HepG2 (cell line): ENCODE measurements around the gene TRAF3. TPM values are rescaled to one million over a fixed set of nuclear protein-coding genes. Genes with fewer than 3 reads are reported as not detected.

Experiments used
- ATAC-seq: fragments of 200-7000 bp; cut with Tn5 transposase; 3 replicates; pipeline ENCODE4 v1.9.1; 2020; ENCODE audit warnings: mild to moderate bottlenecking, moderate library complexity
- BruUV-seq: library from RNA; stranded (reverse); fragments of 400-500 nt; replicated peaks from 2 replicates; lab custom pipeline; 2021; lab: Mats Ljungman, UMichigan
- CTCF ChIA-PET: fragments of 300-600 bp; formaldehyde crosslinking; extraction: SDS; loops from one replicate; lab custom pipeline; 2021; ENCODE audit warnings: low total read pairs, inconsistent platforms, low intra/inter-chr PET ratio; lab: Yijun Ruan, JAX
- POLR2A ChIA-PET: fragments of 350-600 bp; sonication (Branson Sonifier 250); formaldehyde crosslinking; loops from one replicate; lab custom pipeline; 2020; ENCODE audit warnings: antibody characterized with exemption, inconsistent platforms; lab: Yijun Ruan, JAX
- DNase-seq: peaks from one replicate; pipeline ENCODE4 v3.0.0-alpha.2; 2015; ENCODE audit warnings: low spot score
- FAIRE-seq: peaks from 3 replicates; lab custom pipeline; 2011; peaks lifted over from hg19 to GRCh38; lab: Jason Lieb, UNC
- H2AFZ ChIP-seq: one replicate; pipeline ENCODE4 v1.6.1; 2011; ENCODE audit warnings: low read length, inconsistent platforms
- H3K27ac ChIP-seq: fragments of 300-600 bp; 3 replicates; pipeline ENCODE4 v1.8.0; 2011; ENCODE audit warnings: mixed run types, mild to moderate bottlenecking, mixed read lengths, low read length, inconsistent platforms; ENCODE audit not compliant: insufficient read depth; ENCODE audit errors: extremely low read length
- H3K27me3 ChIP-seq, 2 experiments: fragments of 200-600 bp in 1 of 2; 2 replicates in 1 of 2; 3 replicates in 1 of 2; pipeline versions ENCODE4 v1.6.0 to v1.8.0; 2011; ENCODE audit warnings: low read length in 2 of 2, mild to moderate bottlenecking in 2 of 2, moderate library complexity in 2 of 2, inconsistent platforms in 1 of 2; ENCODE audit not compliant: insufficient read depth in 2 of 2, control insufficient read depth in 1 of 2
- H3K36me3 ChIP-seq, 2 experiments: fragments of 200-600 bp in 1 of 2; replicated peaks in 1 of 2; 2 replicates in 1 of 2; 3 replicates in 1 of 2; pipeline versions ENCODE4 v1.5.1 to v1.8.0; 2011; ENCODE audit warnings: low read length in 2 of 2, inconsistent platforms in 1 of 2; ENCODE audit not compliant: insufficient read depth in 2 of 2, control insufficient read depth in 1 of 2
- H3K4me1 ChIP-seq: 2 replicates; pipeline ENCODE4 v1.5.1; 2012; ENCODE audit warnings: low read length, inconsistent platforms; ENCODE audit not compliant: insufficient read depth
- H3K4me2 ChIP-seq: 2 replicates; pipeline ENCODE4 v1.6.0; 2011; ENCODE audit warnings: low read depth, low read length, inconsistent platforms
- H3K4me3 ChIP-seq, 3 experiments: fragments of 200-600 bp in 1 of 3; sonication (generic), shearing (Covaris generic) in 1 of 3; replicated peaks in 1 of 3; 2 replicates each; pipeline ENCODE4 v1.5.1; 2011 to 2016; ENCODE audit warnings: low read length in 3 of 3, inconsistent platforms in 2 of 3, low read depth in 2 of 3, mild to moderate bottlenecking in 2 of 3, control low read depth in 1 of 3, mixed read lengths in 1 of 3; ENCODE audit not compliant: insufficient read depth in 1 of 3
- H3K79me2 ChIP-seq: one replicate; pipeline ENCODE4 v1.6.1; 2011; ENCODE audit warnings: low read length, inconsistent platforms; ENCODE audit not compliant: insufficient read depth
- H3K9ac ChIP-seq: 2 replicates; pipeline ENCODE4 v1.6.0; 2011; ENCODE audit warnings: mild to moderate bottlenecking, low read depth, low read length, inconsistent platforms; ENCODE audit not compliant: insufficient read depth
- H3K9me3 ChIP-seq: 2 replicates; pipeline ENCODE4 v1.5.1; 2012; ENCODE audit warnings: mild to moderate bottlenecking, low read length
- H4K20me1 ChIP-seq: 2 replicates; pipeline ENCODE4 v1.6.0; 2011; ENCODE audit warnings: inconsistent platforms, mild to moderate bottlenecking, low read length, moderate library complexity; ENCODE audit not compliant: insufficient read depth
- AGO2 ChIP-seq: fragments of 200-400 bp; formaldehyde crosslinking; optimal IDR thresholded peaks from 2 replicates; pipeline ENCODE3; 2017; ENCODE audit warnings: mild to moderate bottlenecking, low read depth, low read length, moderate library complexity
- HMGXB4 ChIP-seq, 2 experiments: sonication (generic) in 1 of 2; formaldehyde crosslinking in 1 of 2; IDR thresholded peaks; 2 replicates each; pipeline versions ENCODE4 v1.4.0 to v1.6.1; 2018 to 2020; ENCODE audit warnings: missing genetic modification reagents in 2 of 2, borderline replicate concordance in 1 of 2, low read depth in 1 of 2, mild to moderate bottlenecking in 1 of 2, missing biosample characterization in 1 of 2
- MAFK ChIP-seq, 2 experiments: IDR thresholded peaks in 1 of 2; conservative IDR thresholded peaks in 1 of 2; 2 replicates each; pipeline ENCODE4 v1.6.1; 2011; ENCODE audit warnings: improper control_type of control experiment in 2 of 2, low read length in 2 of 2
- MED8 ChIP-seq: sonication (generic); formaldehyde crosslinking; IDR thresholded peaks from 2 replicates; pipeline ENCODE4 v1.8.1; 2023; ENCODE audit warnings: mild to moderate bottlenecking, missing genetic modification reagents; ENCODE audit not compliant: insufficient replicate concordance
- MTF2 ChIP-seq: sonication (generic); formaldehyde crosslinking; IDR thresholded peaks from 2 replicates; pipeline ENCODE4 v1.5.0; 2020; ENCODE audit warnings: missing genetic modification reagents, borderline replicate concordance
- RBM22 ChIP-seq: fragments of 200-400 bp; formaldehyde crosslinking; optimal IDR thresholded peaks from 2 replicates; pipeline ENCODE3; 2017; ENCODE audit warnings: mild to moderate bottlenecking, low read length, moderate library complexity
- RFX1 ChIP-seq: fragments of 450-650 bp; IDR thresholded peaks from 2 replicates; pipeline ENCODE4 v1.6.1; 2017
- SAP130 ChIP-seq: IDR thresholded peaks from 2 replicates; pipeline ENCODE4 v1.6.1; 2016; ENCODE audit warnings: low read depth
- ZFP36L1 ChIP-seq: sonication (generic); formaldehyde crosslinking; IDR thresholded peaks from 2 replicates; pipeline ENCODE4 v1.8.0; 2022; ENCODE audit warnings: mild to moderate bottlenecking, missing genetic modification reagents, moderate library complexity
- ZNF143 ChIP-seq: sonication (generic); formaldehyde crosslinking; IDR thresholded peaks from 2 replicates; pipeline ENCODE4 v1.4.0; 2020; ENCODE audit warnings: missing genetic modification reagents
- ZNF333 ChIP-seq: sonication (generic); formaldehyde crosslinking; IDR thresholded peaks from 2 replicates; pipeline ENCODE4 v1.4.0; 2020; ENCODE audit warnings: mild to moderate bottlenecking, missing genetic modification reagents, borderline replicate concordance
- ZXDC ChIP-seq: sonication (generic); formaldehyde crosslinking; IDR thresholded peaks from 2 replicates; pipeline ENCODE4 v1.5.0; 2020; ENCODE audit warnings: mild to moderate bottlenecking, missing genetic modification reagents
- WGBS: methylation state at CpG from one replicate; pipeline ENCODE4 v1.1.6; 2017; ENCODE audit warnings: low lambda C conversion rate; 5-methylcytosine and 5-hydroxymethylcytosine counted together
- in situ Hi-C: cut with HindIII; loops from 2 replicates; pipeline ENCODE4 v1.10.0; 2017; ENCODE audit warnings: low pct_unique_long_range_greater_than_20kb; ENCODE audit not compliant: extremely low pct_ligation_motif_present
- intact Hi-C: fragments of 100-400 bp; cut with micrococcal nuclease; formaldehyde crosslinking; loops from one replicate; pipeline ENCODE4 v1.10.0; 2022; ENCODE audit not compliant: unreplicated experiment
- polyA plus RNA-seq, 8 experiments: library from polyadenylated mRNA; depleted of rRNA in 3 of 8; stranded (reverse) in 7 of 8; unstranded in 1 of 8; fragments of >200 nt; fragmentation: Illumina TruSeq in 4 of 8; extraction: Trizol in 4 of 8; gene quantifications; 2 replicates each; pipeline versions ENCODE4 v1.2.1 to v1.2.3, GENCODE V29; 2011 to 2016; ENCODE audit warnings: low read depth in 4 of 8, missing spikeins in 1 of 8, mixed read lengths in 1 of 8; ENCODE audit not compliant: insufficient read depth in 1 of 8
- total RNA-seq, 5 experiments: library from RNA; depleted of rRNA; stranded (reverse); fragments of >200 nt; fragmentation: Illumina TruSeq; extraction: Trizol; gene quantifications; 2 replicates each; pipeline ENCODE4 v1.2.3, GENCODE V29; 2016; ENCODE audit warnings: low read depth in 1 of 5

Gene TRAF3
- total and polyA plus RNA-seq, 2 of the 13 experiments (the other 11 are each of a cell fraction or from before 2014, with no cell fraction given), result 6.9 to 12.2 TPM

- no TSS peak for BruUV-seq
- Histone ChIP-seq H3K4me1 (peaks cover 9% of the 10 kb centered on the region; the same call in 1 of the 2 replicates), H3K4me2 (no peak overlapping the region), H3K79me2 (no peaks in the 10 kb centered on the region), H3K27me3 (no peaks in the 10 kb centered on the region), H3K9me3 (no peaks in the 10 kb centered on the region), H2AFZ (no peak overlapping the region), H4K20me1 (no peaks in the 10 kb centered on the region), H3K27ac (no peak overlapping the region), H3K36me3 (peaks cover 0 to 3% of the 10 kb centered on the region in 2 experiments; a peak in 2 of 5 replicates), H3K4me3 (no peak overlapping the region), H3K9ac (no peak overlapping the region)
- ChIA-PET POLR2A (no interaction called here), CTCF (no interaction called here)
- 97% methylated on average over 46 of the region's 74 CpGs for WGBS
- DNase-seq (no peak), FAIRE-seq (no peak), ATAC-seq (no peak)
- intact Hi-C loops (no loop called here), in situ Hi-C loops (no loop called here)
- no peak for TF ChIP-seq ZNF143
- no peak for TF ChIP-seq MAFK (conservative IDR thresholded peaks at IDR 0.05 in 1 of 2, IDR thresholded peaks at IDR 0.05 in 1 of 2; ENCODE audit: low read length in 2 of 2)
- TF ChIP-seq ZFP36L1 (CRISPR knock-in tag), result no peak
- TF ChIP-seq MTF2 (CRISPR knock-in tag), result no peak
- no peak for TF ChIP-seq ZNF333 (CRISPR knock-in tag)
Observed at GRCh38 chr14:102930138-102930752, 153.0 kb downstream of the TRAF3 start.

DNA sequence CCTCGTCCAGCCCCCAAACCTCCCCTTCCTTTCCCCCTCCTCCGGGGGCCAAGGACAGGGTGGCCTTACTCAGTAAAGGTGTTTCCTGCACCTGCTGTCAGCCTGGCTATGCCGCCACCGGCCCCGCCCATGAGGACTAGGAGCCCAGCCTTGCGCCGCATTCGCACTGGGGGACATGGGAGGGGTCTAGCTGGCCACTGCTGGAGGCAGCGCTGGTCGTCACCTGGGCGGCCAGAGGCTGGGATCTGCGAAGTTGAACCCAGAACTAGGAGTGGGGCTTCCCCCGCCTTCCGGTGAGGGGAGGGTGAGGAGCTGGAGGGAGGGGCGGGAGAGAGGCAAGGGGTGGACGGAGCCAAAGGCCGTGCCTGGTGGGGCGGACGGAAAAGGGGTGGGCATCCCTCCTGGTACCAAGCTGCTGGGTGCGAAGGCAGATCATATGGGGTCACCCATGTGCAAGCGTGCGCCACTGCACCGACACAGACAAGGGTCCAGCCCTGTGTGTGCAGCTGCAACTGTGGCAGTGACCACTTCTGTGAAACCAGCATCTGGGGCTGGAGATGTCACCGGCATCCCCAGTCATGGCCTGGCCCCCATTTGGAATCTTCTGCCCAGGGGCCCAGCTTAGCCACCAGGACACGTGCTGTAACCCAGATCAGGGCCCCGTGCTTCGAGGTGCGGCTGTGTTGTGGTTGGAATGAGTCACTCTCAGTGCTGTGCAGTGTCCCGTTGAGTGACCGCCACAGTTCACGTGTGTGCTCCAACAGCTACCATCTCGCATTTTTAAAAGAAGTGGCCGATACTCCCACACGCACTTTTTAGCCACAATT is 153.7 kb downstream of the TRAF3 start:
- no peak overlapping the region for H2AFZ ChIP-seq
- no peaks in the 10 kb centered on the region for H3K79me2 ChIP-seq
- ATAC-seq, result peak; percentile 6; the same call in 2 of the 3 replicates
- 95% methylated on average over 26 of the region's 34 CpGs for WGBS
- BruUV-seq, result no TSS peak
- peaks cover 9% of the 10 kb centered on the region; the same call in 1 of the 2 replicates for H3K4me1 ChIP-seq
- no peak overlapping the region for H3K9ac ChIP-seq
- H3K27ac ChIP-seq, result no peak overlapping the region
- H3K36me3 ChIP-seq, result peaks cover 0 to 3% of the 10 kb centered on the region in 2 experiments; a peak in 2 of 5 replicates
- ChIA-PET POLR2A (interaction anchor here (0.6 kb wide), 1 partner anchor 962 kb away, joined by 3 read pairs; no protein-coding TSS in a partner anchor), CTCF (no interaction called here)
- no peak for DNase-seq
- no peak overlapping the region for H3K4me3 ChIP-seq
- in situ Hi-C loops, result no loop called here
- intact Hi-C loops, result no loop called here
- no peak overlapping the region for H3K4me2 ChIP-seq
- H3K27me3 ChIP-seq, result no peaks in the 10 kb centered on the region
- no peaks in the 10 kb centered on the region for H3K9me3 ChIP-seq
- FAIRE-seq, result no peak
- no peaks in the 10 kb centered on the region for H4K20me1 ChIP-seq
- TF ChIP-seq RFX1 (no peak), ZXDC (CRISPR knock-in tag) (no peak), RBM22 (peak; percentile 79), SAP130 (CRISPR knock-in tag) (no peak), HMGXB4 (CRISPR knock-in tag; IDR thresholded peaks at IDR 0.05; ENCODE audit: borderline replicate concordance in 1 of 2, low read depth in 1 of 2) (no peak), AGO2 (peak; percentile 88), MED8 (CRISPR knock-in tag) (no peak)
